ENCODE data around the gene MTG2.

DNA sequence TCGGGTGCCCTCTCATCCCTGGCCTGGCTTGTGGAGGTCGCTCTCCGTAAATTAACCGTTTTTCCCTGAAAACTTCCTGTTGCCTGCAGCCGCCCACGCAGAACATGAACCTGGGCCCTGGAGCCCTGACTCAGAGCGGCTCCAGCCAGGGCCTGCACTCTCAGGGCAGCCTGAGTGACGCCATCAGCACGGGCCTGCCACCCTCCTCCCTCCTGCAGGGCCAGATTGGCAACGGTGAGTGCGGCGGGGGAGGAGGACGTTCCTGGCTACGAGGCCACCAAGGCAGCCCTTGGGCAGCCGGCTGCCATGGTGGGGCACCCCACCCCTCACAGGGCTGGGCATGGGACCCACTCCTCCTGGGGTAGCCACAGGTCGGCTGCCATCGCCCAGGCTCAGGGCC is 21.5 kb upstream of the MTG2 start:
- no peak for TF ChIP-seq ZSCAN29 (CRISPR knock-in tag; conservative IDR thresholded peaks at IDR 0.05)
- no peak for TF ChIP-seq POLR2A (IDR thresholded peaks at IDR 0.05; ENCODE audit: insufficient read depth in 1 of 2, low read depth in 2 of 2, low read length in 2 of 2)
- TF ChIP-seq, protein P1, sequence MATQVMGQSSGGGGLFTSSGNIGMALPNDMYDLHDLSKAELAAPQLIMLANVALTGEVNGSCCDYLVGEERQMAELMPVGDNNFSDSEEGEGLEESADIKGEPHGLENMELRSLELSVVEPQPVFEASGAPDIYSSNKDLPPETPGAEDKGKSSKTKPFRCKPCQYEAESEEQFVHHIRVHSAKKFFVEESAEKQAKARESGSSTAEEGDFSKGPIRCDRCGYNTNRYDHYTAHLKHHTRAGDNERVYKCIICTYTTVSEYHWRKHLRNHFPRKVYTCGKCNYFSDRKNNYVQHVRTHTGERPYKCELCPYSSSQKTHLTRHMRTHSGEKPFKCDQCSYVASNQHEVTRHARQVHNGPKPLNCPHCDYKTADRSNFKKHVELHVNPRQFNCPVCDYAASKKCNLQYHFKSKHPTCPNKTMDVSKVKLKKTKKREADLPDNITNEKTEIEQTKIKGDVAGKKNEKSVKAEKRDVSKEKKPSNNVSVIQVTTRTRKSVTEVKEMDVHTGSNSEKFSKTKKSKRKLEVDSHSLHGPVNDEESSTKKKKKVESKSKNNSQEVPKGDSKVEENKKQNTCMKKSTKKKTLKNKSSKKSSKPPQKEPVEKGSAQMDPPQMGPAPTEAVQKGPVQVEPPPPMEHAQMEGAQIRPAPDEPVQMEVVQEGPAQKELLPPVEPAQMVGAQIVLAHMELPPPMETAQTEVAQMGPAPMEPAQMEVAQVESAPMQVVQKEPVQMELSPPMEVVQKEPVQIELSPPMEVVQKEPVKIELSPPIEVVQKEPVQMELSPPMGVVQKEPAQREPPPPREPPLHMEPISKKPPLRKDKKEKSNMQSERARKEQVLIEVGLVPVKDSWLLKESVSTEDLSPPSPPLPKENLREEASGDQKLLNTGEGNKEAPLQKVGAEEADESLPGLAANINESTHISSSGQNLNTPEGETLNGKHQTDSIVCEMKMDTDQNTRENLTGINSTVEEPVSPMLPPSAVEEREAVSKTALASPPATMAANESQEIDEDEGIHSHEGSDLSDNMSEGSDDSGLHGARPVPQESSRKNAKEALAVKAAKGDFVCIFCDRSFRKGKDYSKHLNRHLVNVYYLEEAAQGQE (IDR thresholded peaks at IDR 0.05; ENCODE audit: borderline replicate concordance in 1 of 2, low read depth in 1 of 2, low read length in 2 of 2), result no peak

All from HepG2 (cell line).